ENCODE measurements around the gene F2RL3.

Gene F2RL3

GRCh38 chr19:16875584-16876555, 12.9 kb upstream of the F2RL3 start:
- no peak for DNase-seq (ENCODE audit: low spot score)

GRCh38 chr19:16876904-16877361, 11.9 kb upstream of the F2RL3 start:
- DNase-seq (ENCODE audit: low spot score), result no peak

GRCh38 chr19:16877581-16877980, 11.2 kb upstream of the F2RL3 start:
- DNase-seq (ENCODE audit: low spot score), result no peak

- DNase-seq (ENCODE audit: low spot score), result no peak
Observed at GRCh38 chr19:16878181-16878965, 10.4 kb upstream of the F2RL3 start.

GRCh38 chr19:16880884-16881554, 7.8 kb upstream of the F2RL3 start:
- DNase-seq (ENCODE audit: low spot score), result no peak

GRCh38 chr19:16882146-16882545, 6.7 kb upstream of the F2RL3 start:
- DNase-seq (ENCODE audit: low spot score), result no peak

- no peak for DNase-seq (ENCODE audit: low spot score)
Observed at GRCh38 chr19:16883522-16883921, 5.3 kb upstream of the F2RL3 start.

- no peak for DNase-seq (ENCODE audit: low spot score)
Observed at GRCh38 chr19:16885166-16885565, 3.6 kb upstream of the F2RL3 start.

- DNase-seq (ENCODE audit: low spot score), result no peak
Observed at GRCh38 chr19:16886305-16886880, 2.4 kb upstream of the F2RL3 start.

GRCh38 chr19:16887353-16888265, 1.2 kb upstream of the F2RL3 start:
- DNase-seq (ENCODE audit: low spot score), result no peak

GRCh38 chr19:16889366-16889882, 625 bp downstream of the F2RL3 start:
- no peak for DNase-seq (ENCODE audit: low spot score)

- DNase-seq (ENCODE audit: low spot score), result no peak
Observed at GRCh38 chr19:16889883-16890460, 1.2 kb downstream of the F2RL3 start.

GRCh38 chr19:16890461-16891184, 1.8 kb downstream of the F2RL3 start:
- DNase-seq (ENCODE audit: low spot score), result no peak

- DNase-seq (ENCODE audit: low spot score), result no peak
Observed at GRCh38 chr19:16891696-16892382, 3.0 kb downstream of the F2RL3 start.

- no peak for DNase-seq (ENCODE audit: low spot score)
Observed at GRCh38 chr19:16892436-16892835, 3.6 kb downstream of the F2RL3 start.

GRCh38 chr19:16892868-16893685, 4.3 kb downstream of the F2RL3 start:
- DNase-seq (ENCODE audit: low spot score), result no peak

GRCh38 chr19:16893686-16893989, 4.8 kb downstream of the F2RL3 start:
- no peak for DNase-seq (ENCODE audit: low spot score)

GRCh38 chr19:16894080-16894479, 5.3 kb downstream of the F2RL3 start:
- DNase-seq (ENCODE audit: low spot score), result no peak

Data from GM03348 (cell line).